Activated naive CD8-positive, alpha-beta T cell treated with anti-CD3 and anti-CD28 coated beads, Interleukin-2, amount 10 ng/mL, durations not matched to agents 7 days and 5 days (primary cell): ENCODE results near the gene AGPAT1. TPM values are rescaled to one million over a fixed set of nuclear protein-coding genes. Genes with fewer than 3 reads are reported as not detected.

Source experiments
- ATAC-seq: fragments of 150-1000 bp; cut with Tn5 transposase; one replicate; pipeline ENCODE4 v1.10.0; 2021; ENCODE audit warnings: low read depth, moderate library complexity
- POLR2A ChIA-PET: fragments of 350-600 bp; sonication (Branson Sonifier 250); formaldehyde crosslinking; loops from one replicate; lab custom pipeline; 2021; ENCODE audit warnings: antibody characterized with exemption; lab: Charles Lee
- DNase-seq: peaks from one replicate; pipeline ENCODE4 v3.0.0; 2021
- H3K27ac Mint-ChIP-seq: one replicate; pipeline ENCODE4 v1.8.0; 2022; ENCODE audit warnings: mild to moderate bottlenecking, mixed read lengths
- H3K27me3 Mint-ChIP-seq: one replicate; pipeline ENCODE4 v1.8.0; 2022; ENCODE audit warnings: mild to moderate bottlenecking, moderate library complexity, mixed read lengths
- H3K36me3 Mint-ChIP-seq: one replicate; pipeline ENCODE4 v1.8.0; 2021; ENCODE audit warnings: mild to moderate bottlenecking, mixed read lengths
- H3K4me1 Mint-ChIP-seq: one replicate; pipeline ENCODE4 v1.8.0; 2021; ENCODE audit warnings: mixed read lengths
- H3K4me3 Mint-ChIP-seq: one replicate; pipeline ENCODE4 v1.8.0; 2022; ENCODE audit warnings: mild to moderate bottlenecking, moderate library complexity, mixed read lengths
- H3K9me3 Mint-ChIP-seq: one replicate; pipeline ENCODE4 v1.8.0; 2021; ENCODE audit warnings: mixed read lengths
- total RNA-seq, 2 experiments: library from RNA; stranded (reverse); gene quantifications; one replicate each; pipeline ENCODE4 v1.2.3, GENCODE V29; 2021

AGPAT1 gene, protein sequence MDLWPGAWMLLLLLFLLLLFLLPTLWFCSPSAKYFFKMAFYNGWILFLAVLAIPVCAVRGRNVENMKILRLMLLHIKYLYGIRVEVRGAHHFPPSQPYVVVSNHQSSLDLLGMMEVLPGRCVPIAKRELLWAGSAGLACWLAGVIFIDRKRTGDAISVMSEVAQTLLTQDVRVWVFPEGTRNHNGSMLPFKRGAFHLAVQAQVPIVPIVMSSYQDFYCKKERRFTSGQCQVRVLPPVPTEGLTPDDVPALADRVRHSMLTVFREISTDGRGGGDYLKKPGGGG
- total RNA-seq, result 10 to 100 TPM; 38.1 to 40.8 TPM

DNA sequence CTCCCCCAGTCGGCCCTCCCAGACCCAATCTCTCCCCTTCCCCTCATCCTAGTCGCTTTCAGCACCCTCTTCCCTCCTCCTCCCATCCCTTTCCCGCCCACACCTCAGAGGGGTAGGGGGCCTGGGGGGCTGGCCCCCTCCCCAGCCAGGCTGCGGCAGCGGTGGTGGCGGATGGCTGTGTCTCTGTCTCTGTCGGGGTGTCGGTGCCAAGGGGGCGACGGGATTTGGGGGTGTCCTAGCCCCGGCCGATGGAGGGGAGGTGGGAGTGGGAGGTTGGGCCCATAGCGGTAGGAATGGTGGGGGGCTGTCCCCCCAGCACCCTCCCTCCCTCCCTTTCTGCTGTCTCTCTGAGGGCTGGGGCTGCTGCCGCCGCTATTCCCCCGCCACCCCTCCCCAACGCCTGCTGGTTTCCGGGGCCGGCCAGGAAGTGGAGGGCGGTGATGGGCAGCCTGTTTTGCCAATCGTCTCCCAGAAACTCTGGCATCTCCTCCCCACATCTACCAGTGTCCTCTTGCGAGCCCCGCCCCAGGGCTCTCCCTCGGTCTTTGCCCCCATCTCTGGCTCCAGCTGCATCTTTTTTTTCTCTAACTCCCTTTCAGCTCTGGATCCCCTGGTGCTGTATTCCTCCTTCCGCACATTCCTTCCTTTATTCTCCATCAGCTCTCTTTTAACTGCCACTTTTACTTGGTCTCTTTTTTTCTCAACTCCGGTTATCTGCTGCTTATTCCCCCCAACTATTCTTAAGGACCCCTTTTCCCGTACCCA, at the start of gene AGPAT1:
Gene AGPAT1 (minus strand): TSS at position 374 of the 765 bp plus-strand sequence. CDS start 4,588 bp downstream, outside the sequence.
- POLR2A ChIA-PET, result interaction anchor here (0.8 to 2.6 kb wide), 6 partner anchors 15 to 204 kb away, joined by 3 to 20 read pairs (median 10); partner anchors contain the start of genes ATF6B, DXO, FKBPL and GPSM3

DNA sequence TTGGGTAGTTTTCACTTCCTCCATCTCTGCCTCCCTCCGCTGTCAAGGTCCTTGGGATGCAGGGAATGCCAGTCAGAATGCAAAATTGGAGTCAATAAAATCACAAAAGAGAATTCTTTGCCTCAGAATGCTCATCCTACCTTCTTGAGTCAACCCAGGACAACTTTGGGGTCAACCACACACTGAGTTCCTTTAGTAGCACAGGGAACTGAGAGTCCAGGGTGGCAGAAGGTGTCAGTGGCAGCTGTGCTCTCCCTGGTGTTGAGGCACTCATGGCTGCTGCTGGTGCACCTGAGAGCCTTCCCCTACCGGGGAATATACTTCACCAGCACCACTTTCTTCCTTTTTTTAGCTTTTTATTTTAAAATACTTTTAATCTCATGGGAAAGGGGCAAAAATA, 48.8 kb upstream of the AGPAT1 start:
- Mint-ChIP-seq H3K4me3 (no peak overlapping the region), H3K27ac (no peak overlapping the region), H3K36me3 (no peaks in the 10 kb centered on the region), H3K4me1 (peaks cover 7% of the 10 kb centered on the region), H3K27me3 (no peaks in the 10 kb centered on the region), H3K9me3 (no peaks in the 10 kb centered on the region)
- no peak for DNase-seq
- POLR2A ChIA-PET, result no interaction called here
- ATAC-seq, result no peak

More for the DNA sequence above, at the start of gene AGPAT1:
- Mint-ChIP-seq H3K9me3 (no peaks in the 10 kb centered on the region), H3K27ac (peak within 1 kb of the TSS; percentile 98), H3K27me3 (no peaks in the 10 kb centered on the region), H3K4me1 (peaks cover 54% of the 10 kb centered on the region), H3K36me3 (peaks cover 21% of the 10 kb centered on the region), H3K4me3 (peak within 1 kb of the TSS; percentile 97)
- DNase-seq, result peak; percentile 92
- ATAC-seq, result peak; percentile 39

DNA sequence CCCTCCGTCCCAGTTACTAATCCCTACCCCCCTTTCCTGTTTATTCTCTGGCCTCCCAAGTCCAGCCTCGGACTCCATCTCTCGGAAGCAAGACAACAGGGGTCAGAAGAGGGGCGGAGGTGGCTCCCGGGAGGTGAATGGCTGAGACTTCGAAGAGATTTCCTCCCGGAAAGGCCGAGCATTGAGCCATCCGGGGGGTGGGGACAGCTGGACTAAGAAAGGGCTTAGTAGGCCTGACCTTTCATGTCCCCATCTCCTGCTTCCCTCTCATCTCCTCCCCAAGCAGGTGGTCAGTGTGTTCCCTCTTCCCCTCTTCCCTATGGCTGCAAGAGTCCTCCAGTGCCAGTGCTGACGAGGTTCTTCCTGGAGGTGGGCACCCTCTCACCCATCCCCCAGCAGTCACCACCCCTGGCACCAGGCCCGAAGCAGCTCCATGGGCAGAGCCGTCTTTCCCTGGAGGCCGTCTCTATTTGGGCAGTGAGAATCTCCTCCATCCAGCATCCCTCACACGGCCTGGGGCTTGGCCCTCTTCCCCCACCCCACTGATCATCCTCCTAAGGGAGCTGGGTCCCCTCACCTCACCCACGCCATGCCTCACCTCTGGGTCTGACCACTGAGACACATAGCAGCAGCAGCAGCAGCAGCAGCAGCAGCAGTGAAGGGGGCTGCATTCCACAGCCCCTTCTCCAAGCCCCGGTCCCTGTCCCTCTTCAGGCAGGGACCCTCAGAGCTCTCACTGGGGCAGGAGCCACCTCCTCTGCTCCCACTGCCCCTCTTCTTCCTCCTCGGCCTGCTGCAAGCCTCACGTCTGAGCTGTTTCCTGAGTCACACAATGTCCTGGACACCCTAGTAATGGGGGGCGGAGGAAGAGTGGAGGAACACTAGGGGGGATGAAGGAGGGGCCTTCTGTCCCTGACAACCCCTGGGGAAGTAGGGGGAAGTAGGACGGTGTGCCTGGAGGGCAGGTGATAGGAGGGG, 47.7 kb upstream of the AGPAT1 start, which contains the start of gene NOTCH4:
Gene NOTCH4 (minus strand): TSS at position 810 of the 978 bp plus-strand sequence. CDS start 139 bp downstream, at position 671.
- Mint-ChIP-seq H3K36me3 (no peaks in the 10 kb centered on the region), H3K4me1 (peaks cover 7% of the 10 kb centered on the region), H3K4me3 (no peak within 1 kb of the TSS), H3K27ac (no peak within 1 kb of the TSS), H3K9me3 (no peaks in the 10 kb centered on the region), H3K27me3 (no peaks in the 10 kb centered on the region)
- ATAC-seq (no peak), DNase-seq (no peak)
- POLR2A ChIA-PET, result no interaction called here

DNA sequence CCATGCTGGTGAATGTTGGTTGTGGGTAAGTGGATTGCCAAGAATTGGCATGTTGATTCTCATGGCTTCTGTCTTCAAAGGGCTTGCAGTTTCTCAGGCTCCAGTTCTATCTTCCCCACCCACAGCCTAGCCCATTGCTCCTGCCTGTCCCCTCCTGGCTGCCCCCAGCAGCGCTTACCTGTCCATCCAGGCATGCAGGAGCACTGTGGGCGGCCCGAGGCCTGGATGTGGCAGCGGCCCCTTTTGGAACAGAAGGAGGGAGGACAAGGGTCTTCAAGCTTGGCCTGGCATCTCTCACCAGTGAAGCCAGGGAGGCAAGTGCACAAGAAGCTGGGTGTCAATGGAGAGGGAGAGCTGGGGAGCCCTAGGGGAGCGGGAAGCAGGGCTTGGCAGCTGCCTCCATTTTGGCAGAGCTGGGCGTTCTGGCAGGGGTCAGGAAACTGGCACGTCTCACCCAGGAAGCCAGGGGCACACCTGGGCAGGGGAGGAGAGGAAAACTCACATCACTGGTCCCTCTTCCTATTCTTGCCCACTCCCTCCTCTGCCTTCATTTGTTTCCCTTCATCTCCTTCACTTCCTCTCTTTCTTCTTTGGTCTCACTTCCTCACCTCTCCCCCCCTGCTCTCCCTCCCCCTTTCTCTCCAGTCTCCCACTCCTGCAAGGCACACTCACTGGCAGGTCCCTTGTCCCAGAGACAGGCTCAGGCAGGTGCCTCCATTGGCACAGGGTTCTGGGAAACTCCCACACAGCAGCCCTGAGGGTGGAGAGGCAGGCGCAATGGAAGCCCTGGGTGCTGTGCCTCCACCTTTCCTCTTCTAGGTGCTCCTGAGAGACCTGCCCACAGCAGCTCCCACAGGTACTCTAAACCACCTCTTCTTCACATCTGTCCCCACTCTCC, 46.7 kb upstream of the AGPAT1 start:
- H3K4me3 Mint-ChIP-seq, result no peak overlapping the region
- DNase-seq (no peak), ATAC-seq (no peak)
- no peak overlapping the region for H3K27ac Mint-ChIP-seq
- H3K4me1 Mint-ChIP-seq, result peaks cover 5% of the 10 kb centered on the region
- POLR2A ChIA-PET, result no interaction called here
- H3K36me3 Mint-ChIP-seq, result no peaks in the 10 kb centered on the region
- H3K9me3 Mint-ChIP-seq, result no peaks in the 10 kb centered on the region
- H3K27me3 Mint-ChIP-seq, result no peaks in the 10 kb centered on the region

DNA sequence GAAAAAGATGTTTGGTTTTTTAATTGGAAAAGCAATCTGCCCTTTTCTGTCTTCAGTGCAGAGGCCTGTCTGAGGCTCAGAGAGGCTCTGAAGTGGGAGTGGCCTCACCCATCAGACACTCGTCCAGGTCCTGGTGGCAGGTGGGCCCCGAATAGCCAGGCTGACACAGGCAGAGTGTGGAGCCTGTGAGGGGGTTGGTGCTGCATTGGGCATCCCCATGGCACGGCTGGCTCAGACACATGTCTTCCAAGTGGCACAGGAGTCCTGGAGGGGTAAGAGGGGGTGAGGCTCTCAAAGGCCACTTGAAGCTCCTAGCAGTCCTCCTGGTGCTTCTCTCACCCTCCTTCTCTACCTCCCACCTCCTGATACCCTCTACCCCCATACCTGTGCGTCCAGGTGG, 44.1 kb upstream of the AGPAT1 start:
- ATAC-seq, result no peak
- no peak for DNase-seq
- Mint-ChIP-seq H3K36me3 (no peaks in the 10 kb centered on the region), H3K9me3 (no peaks in the 10 kb centered on the region), H3K27me3 (no peaks in the 10 kb centered on the region), H3K27ac (no peak overlapping the region), H3K4me3 (no peak overlapping the region), H3K4me1 (peaks cover 9% of the 10 kb centered on the region)
- POLR2A ChIA-PET, result interaction anchor here (0.5 kb wide), 1 partner anchor 498 kb away, joined by 4 read pairs; no protein-coding TSS in a partner anchor

DNA sequence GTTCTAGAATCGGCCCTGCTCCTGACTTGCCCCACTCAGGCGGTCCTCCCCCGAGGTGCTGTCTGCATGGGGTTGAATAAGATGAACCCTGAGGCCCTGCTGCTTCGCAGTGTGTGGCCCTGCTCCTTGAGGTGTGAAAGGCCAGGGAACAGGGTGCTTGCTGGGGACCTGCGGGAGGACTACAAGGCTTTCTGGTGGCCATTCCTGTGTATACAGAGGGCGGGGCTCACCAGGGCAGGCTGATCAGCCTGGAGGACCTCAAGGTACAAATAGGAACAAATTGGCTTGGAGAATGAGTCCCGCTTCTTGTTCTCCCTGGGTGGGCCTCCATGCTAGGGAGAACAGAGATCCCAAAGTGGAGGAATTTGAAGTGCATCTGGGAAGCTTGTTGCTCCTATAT, 42.3 kb upstream of the AGPAT1 start:
- H3K27ac Mint-ChIP-seq, result no peak overlapping the region
- H3K36me3 Mint-ChIP-seq, result no peaks in the 10 kb centered on the region
- H3K9me3 Mint-ChIP-seq, result no peaks in the 10 kb centered on the region
- ATAC-seq (no peak), DNase-seq (no peak)
- no peak overlapping the region for H3K4me3 Mint-ChIP-seq
- H3K27me3 Mint-ChIP-seq, result no peaks in the 10 kb centered on the region
- H3K4me1 Mint-ChIP-seq, result peaks cover 11% of the 10 kb centered on the region
- POLR2A ChIA-PET, result no interaction called here

DNA sequence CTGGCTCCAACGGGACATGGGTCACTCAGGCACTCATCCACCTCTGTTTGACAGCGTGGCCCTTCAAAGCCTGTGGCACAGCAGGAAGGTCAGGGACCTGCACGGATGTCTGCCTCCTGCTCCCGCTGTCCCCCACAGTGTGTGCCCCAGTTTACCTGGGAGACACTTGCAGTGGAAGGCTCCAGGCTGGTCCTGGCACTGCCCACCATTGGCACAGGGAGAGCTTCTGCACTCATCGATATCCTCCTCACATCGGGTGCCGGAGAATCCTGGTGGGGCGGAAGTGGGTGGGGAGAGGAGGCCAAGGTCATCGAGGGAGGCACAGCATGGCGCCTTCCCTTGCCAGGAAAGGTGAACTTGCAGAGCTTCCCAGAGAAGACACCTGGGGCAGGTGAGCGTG, 41.1 kb upstream of the AGPAT1 start:
- no peaks in the 10 kb centered on the region for H3K9me3 Mint-ChIP-seq
- H3K4me1 Mint-ChIP-seq, result peaks cover 8% of the 10 kb centered on the region
- no peak overlapping the region for H3K27ac Mint-ChIP-seq
- no peak for DNase-seq
- no peaks in the 10 kb centered on the region for H3K36me3 Mint-ChIP-seq
- no peak overlapping the region for H3K4me3 Mint-ChIP-seq
- H3K27me3 Mint-ChIP-seq, result no peaks in the 10 kb centered on the region
- POLR2A ChIA-PET, result interaction anchor here (0.9 kb wide), 1 partner anchor 11 kb away, joined by 3 read pairs; no protein-coding TSS in a partner anchor
- ATAC-seq, result no peak

DNA sequence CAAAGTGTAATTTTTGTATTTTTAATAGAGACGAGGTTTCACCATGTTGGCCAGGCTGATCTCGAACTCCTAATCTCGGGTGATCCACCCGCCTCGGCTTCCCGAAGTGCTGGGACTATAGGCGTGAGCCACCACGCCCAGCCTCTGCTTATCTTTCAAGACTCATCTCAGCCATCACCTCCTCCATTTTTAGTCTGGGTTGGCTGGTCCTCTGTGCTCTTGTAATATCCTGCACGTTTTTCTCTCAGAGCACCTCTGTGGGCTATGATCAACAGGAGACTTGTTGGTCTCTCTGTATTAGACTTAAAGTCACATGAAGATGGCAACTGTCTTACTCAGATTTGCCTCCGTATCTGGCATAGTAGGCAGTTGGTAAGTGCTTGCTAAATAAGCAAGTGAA, 40.4 kb upstream of the AGPAT1 start:
- Mint-ChIP-seq H3K36me3 (no peaks in the 10 kb centered on the region), H3K27ac (no peak overlapping the region), H3K27me3 (no peaks in the 10 kb centered on the region), H3K9me3 (no peaks in the 10 kb centered on the region), H3K4me1 (peaks cover 8% of the 10 kb centered on the region), H3K4me3 (no peak overlapping the region)
- no peak for ATAC-seq
- no peak for DNase-seq
- POLR2A ChIA-PET, result no interaction called here

DNA sequence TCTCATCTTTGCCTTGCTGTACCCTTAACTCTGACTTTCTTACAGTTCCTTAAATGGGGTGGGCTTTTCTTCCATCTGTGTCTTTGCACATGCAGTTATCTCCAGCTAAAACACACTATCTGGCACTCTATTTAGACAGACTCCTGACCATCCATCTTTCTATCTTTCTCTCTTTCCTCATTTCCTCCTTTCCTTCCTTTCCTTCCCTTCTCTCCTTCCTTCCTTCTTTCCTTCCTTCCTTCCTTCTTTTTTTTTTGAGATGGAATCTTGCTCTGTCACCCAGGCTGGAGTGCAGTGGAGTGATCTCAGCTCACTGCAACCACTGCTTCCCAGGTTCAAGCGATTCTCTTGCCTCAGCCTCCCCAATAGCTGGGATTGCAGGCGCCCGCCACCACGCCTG, 39.7 kb upstream of the AGPAT1 start:
- POLR2A ChIA-PET, result no interaction called here
- no peak for ATAC-seq
- H3K27ac Mint-ChIP-seq, result no peak overlapping the region

DNA sequence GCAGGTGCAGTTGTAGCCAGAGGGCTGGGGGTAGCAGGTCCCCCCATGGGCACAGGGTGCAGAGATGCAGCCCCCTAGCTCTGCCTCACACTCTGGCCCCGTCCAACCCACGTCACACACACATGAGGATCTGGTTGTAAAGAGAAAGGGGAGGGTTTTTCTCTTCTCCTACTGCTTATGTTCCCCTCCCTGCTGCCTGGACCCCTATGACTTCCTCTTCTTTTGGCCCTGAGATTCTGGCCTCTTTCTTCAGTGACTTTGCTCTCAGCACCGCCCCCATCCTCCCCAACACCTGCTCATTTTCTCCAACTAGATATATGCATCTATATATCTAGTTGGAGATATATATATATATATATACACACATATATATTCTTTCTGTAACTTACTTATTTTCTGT, 38.2 kb upstream of the AGPAT1 start:
- Mint-ChIP-seq H3K27me3 (no peaks in the 10 kb centered on the region), H3K4me1 (peaks cover 8% of the 10 kb centered on the region), H3K36me3 (no peaks in the 10 kb centered on the region), H3K4me3 (no peak overlapping the region), H3K9me3 (no peaks in the 10 kb centered on the region), H3K27ac (peak overlapping the region; percentile 62)
- ATAC-seq, result no peak
- DNase-seq, result no peak
- POLR2A ChIA-PET, result no interaction called here

More for the DNA sequence above, 39.7 kb upstream of the AGPAT1 start:
- H3K36me3 Mint-ChIP-seq, result no peaks in the 10 kb centered on the region
- no peaks in the 10 kb centered on the region for H3K27me3 Mint-ChIP-seq
- DNase-seq, result no peak
- peaks cover 8% of the 10 kb centered on the region for H3K4me1 Mint-ChIP-seq
- H3K9me3 Mint-ChIP-seq, result no peaks in the 10 kb centered on the region
- no peak overlapping the region for H3K4me3 Mint-ChIP-seq

DNA sequence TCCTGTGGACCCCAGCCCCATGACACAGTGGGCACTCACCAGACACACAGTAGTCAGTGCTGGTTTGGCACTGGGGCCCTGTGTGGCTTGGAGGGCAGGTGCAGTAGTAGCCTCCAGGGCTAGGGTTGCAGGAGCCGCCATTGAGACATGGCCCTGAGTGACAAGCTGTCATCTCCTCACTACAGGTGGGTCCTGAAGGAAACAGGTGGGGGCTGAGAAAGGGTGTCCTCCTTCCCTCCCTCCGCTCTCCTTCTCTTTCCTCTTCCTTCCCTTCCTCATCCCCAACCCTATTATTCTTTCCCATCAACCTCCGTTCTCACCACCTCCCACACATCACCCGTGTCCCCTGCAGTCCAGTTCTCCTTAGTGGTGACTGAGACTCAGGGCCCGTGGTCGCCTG, 37.8 kb upstream of the AGPAT1 start:
- DNase-seq (no peak), ATAC-seq (no peak)
- Mint-ChIP-seq H3K9me3 (no peaks in the 10 kb centered on the region), H3K27me3 (no peaks in the 10 kb centered on the region), H3K4me1 (peaks cover 8% of the 10 kb centered on the region), H3K27ac (no peak overlapping the region), H3K36me3 (no peaks in the 10 kb centered on the region), H3K4me3 (no peak overlapping the region)
- POLR2A ChIA-PET, result no interaction called here

DNA sequence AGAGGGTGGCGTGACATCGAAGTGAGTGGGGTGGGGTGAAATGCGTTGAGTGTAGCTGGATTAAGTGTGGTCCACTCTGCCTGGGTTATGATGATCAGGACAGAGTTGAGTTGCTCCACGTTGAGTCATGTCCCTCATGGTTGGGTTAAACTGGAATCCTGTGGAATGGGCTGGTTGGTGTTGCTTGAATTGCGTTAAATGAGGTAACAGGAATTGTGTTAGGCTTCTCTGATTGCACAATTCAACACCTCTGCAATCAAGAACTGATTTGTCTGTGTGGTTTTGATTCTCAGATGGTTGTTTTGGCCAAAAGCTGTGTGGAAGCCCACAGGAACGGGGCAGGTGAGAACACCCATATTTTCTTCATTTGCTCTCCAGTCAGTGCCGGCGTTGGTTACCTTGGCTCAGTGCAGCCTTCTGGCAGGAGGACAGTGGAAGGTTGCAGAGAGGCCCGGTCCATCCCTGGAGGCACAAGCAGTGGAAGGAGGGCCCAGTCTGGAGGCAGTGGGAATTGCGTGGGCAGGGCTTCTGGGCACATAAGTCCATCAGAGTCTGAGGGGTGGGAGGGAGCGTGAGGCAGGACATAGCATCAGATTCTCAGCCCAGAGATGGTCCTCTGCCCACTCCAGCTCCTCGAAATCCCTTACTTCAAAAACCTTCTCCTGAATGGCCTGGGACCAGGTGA, 36.3 kb upstream of the AGPAT1 start:
- Mint-ChIP-seq H3K27me3 (no peaks in the 10 kb centered on the region), H3K4me3 (no peak overlapping the region), H3K4me1 (peaks cover 8% of the 10 kb centered on the region), H3K9me3 (no peaks in the 10 kb centered on the region), H3K27ac (no peak overlapping the region), H3K36me3 (no peaks in the 10 kb centered on the region)
- ATAC-seq, result no peak
- DNase-seq, result no peak
- POLR2A ChIA-PET, result interaction anchor here (0.6 kb wide), 1 partner anchor 1977 kb away, joined by 4 read pairs; no protein-coding TSS in a partner anchor
